ENCODE results near the gene TH.

GRCh38 chr11:2177076-2177475, 5.5 kb upstream of the TH start:
- no peak for TF ChIP-seq CTCF (IDR thresholded peaks at IDR 0.05)
- no peak for TF ChIP-seq EP300 (IDR thresholded peaks at IDR 0.05)
- TF ChIP-seq POLR2A (IDR thresholded peaks at IDR 0.05; ENCODE audit: low read depth), result no peak
- no peak for TF ChIP-seq POLR2AphosphoS5 (IDR thresholded peaks at IDR 0.05)
